CD14-positive monocyte (primary cell): ENCODE data around the gene C3orf49. TPM values are rescaled to one million over a fixed set of nuclear protein-coding genes. Genes with fewer than 3 reads are reported as not detected.

Experiments used
- DNase-seq, 3 donors: peaks; one replicate each; pipeline ENCODE4 v3.0.0-alpha.2; 2011 to 2022
- H2AFZ ChIP-seq: 2 replicates; pipeline ENCODE4 v1.6.0; 2012; ENCODE audit warnings: mild to moderate bottlenecking, low read depth, low read length, inconsistent platforms; ENCODE audit not compliant: insufficient read depth, poor library complexity, severe bottlenecking
- H3K27ac ChIP-seq, 2 donors: 1 replicate in 1 of 2; 2 replicates in 1 of 2; pipeline ENCODE4 v1.5.1; 2012 to 2013; ENCODE audit warnings: low read length in 2 of 2, control low read depth in 1 of 2, inconsistent platforms in 1 of 2, low read depth in 1 of 2, mild to moderate bottlenecking in 1 of 2
- H3K27me3 ChIP-seq, 2 donors: one replicate each; pipeline versions ENCODE4 v1.6.0 to v1.6.1; 2011 to 2013; ENCODE audit warnings: low read length in 2 of 2; ENCODE audit not compliant: control insufficient read depth in 2 of 2, insufficient read depth in 2 of 2
- H3K36me3 ChIP-seq, 2 donors: replicated peaks in 1 of 2; 1 replicate in 1 of 2; 2 replicates in 1 of 2; pipeline versions ENCODE4 v1.5.1 to v1.6.1; 2012 to 2013; ENCODE audit warnings: low read length in 2 of 2, control low read depth in 1 of 2, inconsistent platforms in 1 of 2, mild to moderate bottlenecking in 1 of 2; ENCODE audit not compliant: insufficient read depth in 2 of 2, control insufficient read depth in 1 of 2
- H3K4me1 ChIP-seq, 2 donors: 1 replicate in 1 of 2; 2 replicates in 1 of 2; pipeline versions ENCODE4 v1.5.1 to v1.6.1; 2012 to 2013; ENCODE audit warnings: low read length in 2 of 2, control low read depth in 1 of 2, inconsistent platforms in 1 of 2, mild to moderate bottlenecking in 1 of 2, moderate library complexity in 1 of 2; ENCODE audit not compliant: insufficient read depth in 2 of 2, control insufficient read depth in 1 of 2
- H3K4me2 ChIP-seq: replicated peaks from 2 replicates; pipeline ENCODE3; 2012; ENCODE audit warnings: low read length, moderate library complexity, mild to moderate bottlenecking; ENCODE audit not compliant: poor library complexity, severe bottlenecking; ENCODE audit errors: extremely low read depth
- H3K4me3 ChIP-seq, 3 experiments: fragments of 200-600 bp in 1 of 3; sonication (generic) in 1 of 3; replicated peaks in 1 of 3; 1 replicate in 2 of 3; 2 replicates in 1 of 3; pipeline ENCODE4 v1.5.1; 2011 to 2013; ENCODE audit warnings: low read length in 3 of 3, mild to moderate bottlenecking in 3 of 3, control low read depth in 2 of 3, low read depth in 2 of 3, inconsistent platforms in 1 of 3, moderate library complexity in 1 of 3
- H3K79me2 ChIP-seq: 2 replicates; pipeline ENCODE4 v1.6.0; 2012; ENCODE audit warnings: mild to moderate bottlenecking, control low read depth, inconsistent platforms, low read length, moderate library complexity; ENCODE audit not compliant: insufficient read depth
- H3K9ac ChIP-seq: 2 replicates; pipeline ENCODE4 v1.6.0; 2017; ENCODE audit warnings: low read length, mild to moderate bottlenecking; ENCODE audit not compliant: insufficient read depth, poor library complexity, severe bottlenecking
- H3K9me3 ChIP-seq, 2 donors: replicated peaks in 1 of 2; 1 replicate in 1 of 2; 2 replicates in 1 of 2; pipeline versions ENCODE4 v1.5.1 to v1.6.1; 2012 to 2013; ENCODE audit warnings: low read length in 2 of 2, control low read depth in 1 of 2; ENCODE audit not compliant: control insufficient read depth in 1 of 2, insufficient read depth in 1 of 2
- H4K20me1 ChIP-seq: 2 replicates; pipeline ENCODE4 v1.6.0; 2012; ENCODE audit warnings: mild to moderate bottlenecking, low read length, control low read depth, moderate library complexity; ENCODE audit not compliant: insufficient read depth
- H3K27ac Mint-ChIP-seq, 7 donors: one replicate each; pipeline ENCODE4 v1.8.0; 2020; ENCODE audit warnings: mild to moderate bottlenecking in 7 of 7, mixed read lengths in 7 of 7, moderate library complexity in 6 of 7, inconsistent platforms in 2 of 7
- H3K27me3 Mint-ChIP-seq, 3 donors: one replicate each; pipeline ENCODE4 v1.8.0; 2021 to 2022; ENCODE audit warnings: low read depth in 3 of 3, mild to moderate bottlenecking in 3 of 3, mixed read lengths in 3 of 3, moderate library complexity in 3 of 3, inconsistent platforms in 1 of 3
- H3K36me3 Mint-ChIP-seq, 2 donors: one replicate each; pipeline ENCODE4 v1.8.0; 2020; ENCODE audit warnings: mixed read lengths in 2 of 2, inconsistent platforms in 1 of 2, mild to moderate bottlenecking in 1 of 2
- H3K4me1 Mint-ChIP-seq: one replicate; pipeline ENCODE4 v1.8.0; 2020; ENCODE audit warnings: mild to moderate bottlenecking, mixed read lengths
- H3K4me3 Mint-ChIP-seq, 2 donors: one replicate each; pipeline ENCODE4 v1.8.0; 2020; ENCODE audit warnings: mild to moderate bottlenecking in 2 of 2, mixed read lengths in 2 of 2, moderate library complexity in 1 of 2
- H3K9me3 Mint-ChIP-seq, 7 donors: one replicate each; pipeline ENCODE4 v1.8.0; 2020 to 2022; ENCODE audit warnings: mixed read lengths in 7 of 7, mild to moderate bottlenecking in 6 of 7, moderate library complexity in 6 of 7, inconsistent platforms in 2 of 7
- WGBS: methylation state at CpG from one replicate; pipeline ENCODE4 v1.1.5; 2013; ENCODE audit warnings: missing lambda C conversion rate; ENCODE audit not compliant: insufficient coverage; 5-methylcytosine and 5-hydroxymethylcytosine counted together
- intact Hi-C, 2 donors: fragments of 100-400 bp; cut with micrococcal nuclease; formaldehyde crosslinking; loops; one replicate each; pipeline versions ENCODE4 v1.15.0 to v1.15.1; 2023
- polyA plus RNA-seq, 3 donors: library from polyadenylated mRNA; depleted of rRNA in 1 of 3; unstranded in 2 of 3; stranded (reverse) in 1 of 3; fragments of 300-500 nt in 2 of 3; fragments of >200 nt in 1 of 3; fragmentation: Illumina TruSeq in 2 of 3; gene quantifications; 1 replicate in 2 of 3; 2 replicates in 1 of 3; pipeline ENCODE4 v1.2.3, GENCODE V29; 2012 to 2021
- TF ChIP-seq, protein P1 (sequence below): fragments of 200-600 bp; IDR thresholded peaks from one replicate; pipeline ENCODE4 v1.8.0; 2022; ENCODE audit warnings: antibody characterized with exemption, mild to moderate bottlenecking

The C3orf49 gene
- polyA plus RNA-seq, 3 donors, result not detected

DNA sequence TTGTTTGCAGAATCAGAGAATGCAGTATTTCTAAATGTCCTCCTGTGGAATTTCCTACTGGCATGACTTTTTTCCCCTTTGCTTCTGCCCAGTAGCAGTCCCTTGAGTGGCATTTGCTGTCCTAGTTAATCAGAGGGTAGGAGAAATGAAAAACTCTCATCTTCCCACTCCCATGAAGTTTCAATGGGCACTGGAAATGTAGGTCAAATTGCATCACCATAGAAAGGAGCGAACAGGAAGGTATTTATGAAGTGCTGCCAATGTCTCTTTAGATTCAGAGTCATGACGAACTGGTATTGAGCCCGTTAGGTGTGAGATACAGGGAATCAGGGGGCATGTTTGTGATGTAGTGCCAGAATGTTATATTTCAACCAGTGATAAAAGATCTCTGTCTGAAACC is 67.8 kb downstream of the C3orf49 start:
- H3K9ac ChIP-seq, result no peak overlapping the region
- Mint-ChIP-seq H3K9me3 (no peaks in the 10 kb centered on the region), H3K27me3 (peaks cover 0 to 1% (median 0%) of the 10 kb centered on the region in 3 donors), H3K4me1 (peaks cover 5% of the 10 kb centered on the region), H3K4me3 (no peak overlapping the region), H3K27ac (peak overlapping the region in 2 of 7 donors; percentile 7 to 23), H3K36me3 (peaks cover 13 to 20% of the 10 kb centered on the region in 2 donors)
- peak overlapping the region in 1 of 2 donors; percentile 7 for H3K27ac ChIP-seq
- TF ChIP-seq, protein P1, sequence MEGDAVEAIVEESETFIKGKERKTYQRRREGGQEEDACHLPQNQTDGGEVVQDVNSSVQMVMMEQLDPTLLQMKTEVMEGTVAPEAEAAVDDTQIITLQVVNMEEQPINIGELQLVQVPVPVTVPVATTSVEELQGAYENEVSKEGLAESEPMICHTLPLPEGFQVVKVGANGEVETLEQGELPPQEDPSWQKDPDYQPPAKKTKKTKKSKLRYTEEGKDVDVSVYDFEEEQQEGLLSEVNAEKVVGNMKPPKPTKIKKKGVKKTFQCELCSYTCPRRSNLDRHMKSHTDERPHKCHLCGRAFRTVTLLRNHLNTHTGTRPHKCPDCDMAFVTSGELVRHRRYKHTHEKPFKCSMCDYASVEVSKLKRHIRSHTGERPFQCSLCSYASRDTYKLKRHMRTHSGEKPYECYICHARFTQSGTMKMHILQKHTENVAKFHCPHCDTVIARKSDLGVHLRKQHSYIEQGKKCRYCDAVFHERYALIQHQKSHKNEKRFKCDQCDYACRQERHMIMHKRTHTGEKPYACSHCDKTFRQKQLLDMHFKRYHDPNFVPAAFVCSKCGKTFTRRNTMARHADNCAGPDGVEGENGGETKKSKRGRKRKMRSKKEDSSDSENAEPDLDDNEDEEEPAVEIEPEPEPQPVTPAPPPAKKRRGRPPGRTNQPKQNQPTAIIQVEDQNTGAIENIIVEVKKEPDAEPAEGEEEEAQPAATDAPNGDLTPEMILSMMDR, result no peak
- no peaks in the 10 kb centered on the region for H3K27me3 ChIP-seq
- H3K79me2 ChIP-seq, result peaks cover 93% of the 10 kb centered on the region
- H3K4me3 ChIP-seq, result no peak overlapping the region
- no peak overlapping the region for H3K4me2 ChIP-seq
- peaks cover 3 to 8% of the 10 kb centered on the region in 2 donors for H3K36me3 ChIP-seq
- intact Hi-C loops, result no loop called here
- DNase-seq, result no peak
- no peak overlapping the region for H2AFZ ChIP-seq
- no peaks in the 10 kb centered on the region for H3K4me1 ChIP-seq
- no peaks in the 10 kb centered on the region for H3K9me3 ChIP-seq
- 66% methylated on average over 3 of the region's 3 CpGs for WGBS
- H4K20me1 ChIP-seq, result peaks cover 94% of the 10 kb centered on the region

DNA sequence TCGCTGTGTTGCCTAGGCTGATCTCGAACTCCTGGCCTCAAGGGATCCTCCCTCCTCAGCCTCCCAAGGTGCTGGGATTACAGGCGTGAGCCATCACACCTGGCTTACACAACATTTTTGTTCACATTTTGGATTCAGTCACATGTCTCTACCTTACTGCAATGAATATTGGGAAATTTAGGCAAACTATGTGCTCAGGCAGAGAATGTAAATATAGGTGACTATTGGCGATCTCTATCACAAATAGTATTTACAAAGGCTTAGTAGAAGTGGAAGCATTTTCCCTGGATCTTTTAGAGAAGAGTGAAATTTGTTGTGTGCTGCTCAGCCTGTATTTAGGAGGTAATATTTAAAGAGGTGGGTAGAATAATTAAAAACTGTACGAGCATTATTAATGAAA is 72.4 kb downstream of the C3orf49 start:
- Histone ChIP-seq H3K79me2 (peaks cover 95% of the 10 kb centered on the region), H3K4me3 (no peak overlapping the region)

More for the DNA sequence above, 72.4 kb downstream of the C3orf49 start:
- Mint-ChIP-seq H3K9me3 (no peaks in the 10 kb centered on the region), H3K27me3 (peaks cover 0 to 2% (median 0%) of the 10 kb centered on the region in 3 donors), H3K36me3 (peaks cover 7 to 22% of the 10 kb centered on the region in 2 donors), H3K4me3 (no peak overlapping the region), H3K27ac (peak overlapping the region in 1 of 7 donors; percentile 85), H3K4me1 (peaks cover 13% of the 10 kb centered on the region)
- DNase-seq, result no peak
- intact Hi-C loops, result no loop called here
- Histone ChIP-seq H3K9me3 (no peaks in the 10 kb centered on the region), H3K4me2 (no peak overlapping the region), H4K20me1 (peaks cover 93% of the 10 kb centered on the region), H3K9ac (no peak overlapping the region), H3K27me3 (no peaks in the 10 kb centered on the region), H3K27ac (no peak overlapping the region), H3K36me3 (peaks cover 4 to 19% of the 10 kb centered on the region in 2 donors), H2AFZ (no peak overlapping the region), H3K4me1 (peaks cover 0 to 14% of the 10 kb centered on the region in 2 donors)
- WGBS, result 92% methylated on average over 3 of the region's 5 CpGs
- TF ChIP-seq, protein P1, result no peak
